Mesendoderm (in vitro differentiated cells): ENCODE results near the gene HOXA7.

Source experiments
- DNase-seq: peaks from one replicate; pipeline ENCODE4 v3.0.0; 2013
- H2AK5ac ChIP-seq: 2 replicates; pipeline ENCODE4 v1.6.1; 2013; ENCODE audit warnings: low read length, inconsistent platforms
- H2BK120ac ChIP-seq: 2 replicates; pipeline ENCODE4 v1.6.1; 2013; ENCODE audit warnings: low read depth, mild to moderate bottlenecking, low read length, moderate library complexity, mixed read lengths
- H2BK15ac ChIP-seq: replicated peaks from 2 replicates; pipeline ENCODE4 v1.6.1; 2013; ENCODE audit warnings: low read depth, mild to moderate bottlenecking, moderate library complexity
- H2BK5ac ChIP-seq: 2 replicates; pipeline ENCODE4 v1.6.1; 2013; ENCODE audit warnings: low read length, inconsistent platforms
- H3K18ac ChIP-seq: 2 replicates; pipeline ENCODE4 v1.6.1; 2013; ENCODE audit warnings: mild to moderate bottlenecking, low read length, mixed read lengths
- H3K23ac ChIP-seq: one replicate; pipeline ENCODE4 v1.6.1; 2013; ENCODE audit warnings: low read length
- H3K27ac ChIP-seq: 2 replicates; pipeline ENCODE4 v1.5.1; 2013; ENCODE audit warnings: low read depth, mild to moderate bottlenecking, inconsistent platforms, low read length, moderate library complexity
- H3K27me3 ChIP-seq: 2 replicates; pipeline ENCODE4 v1.6.1; 2013; ENCODE audit warnings: low read length, control low read depth, mild to moderate bottlenecking, inconsistent platforms; ENCODE audit not compliant: insufficient read depth, poor library complexity
- H3K36me3 ChIP-seq: 2 replicates; pipeline ENCODE4 v1.6.1; 2013; ENCODE audit warnings: low read length, inconsistent platforms; ENCODE audit not compliant: control insufficient read depth, insufficient read depth
- H3K4ac ChIP-seq: one replicate; pipeline ENCODE4 v1.6.1; 2013; ENCODE audit warnings: low read depth, mild to moderate bottlenecking, low read length, moderate library complexity
- H3K4me1 ChIP-seq: 2 replicates; pipeline ENCODE4 v1.6.1; 2013; ENCODE audit warnings: low read depth, low read length, inconsistent platforms; ENCODE audit not compliant: control insufficient read depth
- H3K4me2 ChIP-seq: 2 replicates; pipeline ENCODE4 v1.6.1; 2013; ENCODE audit warnings: low read length
- H3K4me3 ChIP-seq: 2 replicates; pipeline ENCODE4 v1.5.1; 2013; ENCODE audit warnings: mild to moderate bottlenecking, low read length
- H3K56ac ChIP-seq: one replicate; pipeline ENCODE4 v1.6.1; 2013; ENCODE audit warnings: low read length
- H3K79me1 ChIP-seq: 2 replicates; pipeline ENCODE4 v1.6.1; 2013; ENCODE audit warnings: low read length, inconsistent platforms
- H3K79me2 ChIP-seq: 2 replicates; pipeline ENCODE4 v1.6.1; 2013; ENCODE audit warnings: mild to moderate bottlenecking, low read length; ENCODE audit not compliant: control insufficient read depth, insufficient read depth
- H3K9ac ChIP-seq: 2 replicates; pipeline ENCODE4 v1.6.1; 2013; ENCODE audit warnings: low read length, inconsistent platforms
- H4K5ac ChIP-seq: one replicate; pipeline ENCODE4 v1.6.1; 2013; ENCODE audit warnings: low read length
- H4K8ac ChIP-seq: one replicate; pipeline ENCODE4 v1.6.1; 2013; ENCODE audit warnings: low read depth, mild to moderate bottlenecking, control low read depth, low read length, moderate library complexity
- WGBS: extraction: QIAGEN DNeasy Blood & Tissue Kit; methylation state at CpG from one replicate; pipeline ENCODE4 v1.1.7; 2013; ENCODE audit warnings: low lambda C conversion rate, missing lambda C conversion rate; ENCODE audit not compliant: insufficient coverage; ENCODE audit errors: extremely low coverage; 5-methylcytosine and 5-hydroxymethylcytosine counted together

HOXA7 gene

DNA sequence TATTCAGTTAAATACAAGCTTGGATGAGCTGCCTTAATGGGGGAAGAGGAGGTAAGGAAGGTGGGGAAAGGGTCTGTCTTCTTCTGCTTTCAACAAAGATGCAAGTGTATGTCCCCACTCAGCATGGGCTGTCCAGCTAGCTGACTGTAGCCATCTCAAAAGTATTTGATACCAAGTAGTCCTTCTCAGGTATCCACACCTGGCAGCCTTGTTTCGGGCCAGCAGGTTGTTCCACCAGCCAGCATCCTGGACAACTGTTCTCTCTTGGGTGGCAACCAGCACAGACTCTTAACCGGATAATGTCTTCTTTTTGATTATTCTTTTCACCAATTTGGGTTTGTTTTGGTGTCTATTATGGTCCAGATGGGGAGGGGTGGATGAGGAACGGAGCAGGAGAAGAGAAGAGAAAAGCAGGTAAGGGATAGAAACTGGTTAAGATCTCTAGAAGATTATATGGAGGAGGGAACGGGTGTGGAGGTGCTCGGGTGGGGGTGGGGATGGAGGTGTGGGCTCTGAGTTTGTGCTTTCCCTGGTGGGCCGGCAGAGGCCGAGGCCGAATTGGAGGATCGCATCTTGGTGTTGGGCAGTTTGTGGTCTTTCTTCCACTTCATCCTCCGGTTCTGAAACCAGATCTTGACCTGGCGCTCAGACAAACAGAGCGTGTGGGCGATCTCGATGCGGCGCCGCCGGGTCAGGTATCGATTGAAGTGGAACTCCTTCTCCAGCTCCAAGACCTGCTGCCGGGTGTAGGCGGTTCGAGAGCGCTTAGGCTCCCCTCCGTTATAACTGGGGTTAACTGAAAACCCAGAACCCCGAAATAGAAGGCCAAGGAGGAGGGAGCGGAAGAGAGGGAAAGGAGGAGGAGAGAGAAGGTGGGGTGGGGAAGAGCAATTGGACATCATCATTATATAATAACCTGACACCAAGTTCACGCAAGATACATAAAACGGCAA lies 27.4 kb downstream of the HOXA7 start:
- no peak for DNase-seq
- no peak overlapping the region for H2BK120ac ChIP-seq
- no CpG with 5 or more reads among the region's 28 CpGs for WGBS
- H3K56ac ChIP-seq: no peak overlapping the region
- H3K79me1 ChIP-seq: no peaks in the 10 kb centered on the region
- no peak overlapping the region for H2BK5ac ChIP-seq
- H4K5ac ChIP-seq: no peak overlapping the region
- H3K9ac ChIP-seq: no peak overlapping the region
- no peak overlapping the region for H3K23ac ChIP-seq
- H3K27me3 ChIP-seq: peaks cover 90% of the 10 kb centered on the region
- no peaks in the 10 kb centered on the region for H3K79me2 ChIP-seq
- no peak overlapping the region for H3K4ac ChIP-seq
- H3K4me1 ChIP-seq: no peaks in the 10 kb centered on the region
- H3K4me2 ChIP-seq: no peak overlapping the region
- H3K27ac ChIP-seq: no peak overlapping the region
- no peak overlapping the region for H4K8ac ChIP-seq
- no peak overlapping the region for H2AK5ac ChIP-seq
- no peak overlapping the region for H3K18ac ChIP-seq
- H3K36me3 ChIP-seq: no peaks in the 10 kb centered on the region
- H3K4me3 ChIP-seq: no peak overlapping the region
- no peak overlapping the region for H2BK15ac ChIP-seq

DNA sequence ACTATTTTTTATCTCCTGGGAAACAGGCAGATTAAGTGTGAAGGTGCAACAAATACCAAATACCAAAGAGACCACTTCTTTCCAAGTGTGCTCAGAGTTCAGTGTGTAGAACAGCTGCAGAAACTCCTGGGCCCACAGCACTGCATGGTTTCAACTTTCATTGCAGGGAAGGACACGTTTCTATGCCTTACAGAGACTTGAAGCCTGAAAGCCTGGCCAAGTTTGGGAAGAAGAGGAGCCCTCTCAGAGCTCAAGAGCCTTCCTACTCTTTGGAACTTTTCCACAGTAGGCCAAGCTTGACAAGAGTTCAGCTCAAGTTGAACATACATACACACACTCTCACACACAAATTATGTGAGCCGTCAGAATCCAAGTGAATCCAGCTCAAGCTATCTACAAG lies 28.4 kb downstream of the HOXA7 start:
- Histone ChIP-seq H3K79me1 (no peaks in the 10 kb centered on the region), H3K23ac (no peak overlapping the region), H3K4me3 (no peak overlapping the region), H3K4me2 (no peak overlapping the region), H3K27ac (no peak overlapping the region), H3K18ac (no peak overlapping the region), H2AK5ac (no peak overlapping the region), H3K27me3 (peaks cover 90% of the 10 kb centered on the region), H2BK15ac (no peak overlapping the region), H4K5ac (no peak overlapping the region), H4K8ac (no peak overlapping the region), H3K9ac (no peak overlapping the region), H3K4ac (no peak overlapping the region), H3K4me1 (no peaks in the 10 kb centered on the region), H3K79me2 (no peaks in the 10 kb centered on the region), H3K56ac (no peak overlapping the region), H3K36me3 (no peaks in the 10 kb centered on the region), H2BK120ac (no peak overlapping the region), H2BK5ac (no peak overlapping the region)
- no peak for DNase-seq
- WGBS: no CpG with 5 or more reads among the region's 2 CpGs

DNA sequence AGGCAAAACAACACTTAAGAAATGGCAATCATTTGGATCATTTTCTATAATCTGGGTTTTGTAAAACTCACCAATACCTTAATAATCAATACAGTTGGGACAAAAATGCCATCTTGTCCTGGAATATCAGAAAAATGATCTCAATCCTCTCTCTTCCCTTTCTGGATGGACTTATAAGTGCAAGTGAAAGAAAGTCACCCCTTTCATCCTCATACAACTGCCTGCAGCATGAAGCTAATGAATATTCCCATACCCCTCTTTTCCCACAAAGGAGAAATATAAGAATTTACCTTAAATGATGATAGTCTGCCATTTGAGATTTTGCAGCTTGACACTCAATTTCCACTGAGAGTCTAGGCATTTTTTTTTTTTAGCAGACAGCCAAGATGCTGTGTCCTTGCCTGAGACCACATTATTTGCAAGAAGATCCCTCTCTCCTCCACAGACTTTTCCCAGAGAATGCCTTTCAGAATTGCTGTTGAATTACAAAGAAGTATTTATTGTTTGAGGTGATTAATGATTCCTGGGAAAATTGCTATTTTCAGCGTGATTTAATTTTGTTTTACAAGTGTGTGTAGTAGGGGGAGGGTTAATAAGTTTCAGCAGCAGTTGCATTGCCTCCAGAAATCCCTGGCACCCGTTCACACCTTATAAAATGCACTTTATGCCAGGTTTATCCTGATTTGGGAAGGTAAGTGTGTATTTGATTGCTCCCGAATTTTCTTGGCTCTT lies 29.7 kb downstream of the HOXA7 start:
- Histone ChIP-seq H3K56ac (no peak overlapping the region), H2BK5ac (no peak overlapping the region), H3K27me3 (peaks cover 94% of the 10 kb centered on the region), H2BK120ac (no peak overlapping the region), H4K8ac (no peak overlapping the region), H3K4me2 (no peak overlapping the region), H3K36me3 (no peaks in the 10 kb centered on the region), H4K5ac (no peak overlapping the region), H3K27ac (no peak overlapping the region), H3K4me3 (no peak overlapping the region), H3K79me1 (no peaks in the 10 kb centered on the region), H2AK5ac (no peak overlapping the region), H3K4ac (no peak overlapping the region), H3K79me2 (no peaks in the 10 kb centered on the region), H3K4me1 (no peaks in the 10 kb centered on the region), H2BK15ac (no peak overlapping the region), H3K23ac (no peak overlapping the region), H3K18ac (no peak overlapping the region), H3K9ac (no peak overlapping the region)
- 100% methylated on average over 1 of the region's 3 CpGs for WGBS
- DNase-seq: no peak

GRCh38 chr7:27125986-27126394 lies 30.5 kb downstream of the HOXA7 start:
- Histone ChIP-seq H4K5ac (no peak overlapping the region), H3K9ac (no peak overlapping the region), H3K36me3 (no peaks in the 10 kb centered on the region), H3K4me3 (no peak overlapping the region), H3K4me2 (no peak overlapping the region), H3K18ac (no peak overlapping the region), H3K27me3 (peaks cover 94% of the 10 kb centered on the region), H2BK120ac (no peak overlapping the region), H4K8ac (no peak overlapping the region), H3K56ac (no peak overlapping the region), H2BK5ac (no peak overlapping the region), H2BK15ac (no peak overlapping the region), H3K79me1 (no peaks in the 10 kb centered on the region), H3K4me1 (no peaks in the 10 kb centered on the region), H3K23ac (no peak overlapping the region), H3K27ac (no peak overlapping the region), H3K79me2 (no peaks in the 10 kb centered on the region), H2AK5ac (no peak overlapping the region), H3K4ac (no peak overlapping the region)
- no CpG with 5 or more reads among the region's 5 CpGs for WGBS
- no peak for DNase-seq

DNA sequence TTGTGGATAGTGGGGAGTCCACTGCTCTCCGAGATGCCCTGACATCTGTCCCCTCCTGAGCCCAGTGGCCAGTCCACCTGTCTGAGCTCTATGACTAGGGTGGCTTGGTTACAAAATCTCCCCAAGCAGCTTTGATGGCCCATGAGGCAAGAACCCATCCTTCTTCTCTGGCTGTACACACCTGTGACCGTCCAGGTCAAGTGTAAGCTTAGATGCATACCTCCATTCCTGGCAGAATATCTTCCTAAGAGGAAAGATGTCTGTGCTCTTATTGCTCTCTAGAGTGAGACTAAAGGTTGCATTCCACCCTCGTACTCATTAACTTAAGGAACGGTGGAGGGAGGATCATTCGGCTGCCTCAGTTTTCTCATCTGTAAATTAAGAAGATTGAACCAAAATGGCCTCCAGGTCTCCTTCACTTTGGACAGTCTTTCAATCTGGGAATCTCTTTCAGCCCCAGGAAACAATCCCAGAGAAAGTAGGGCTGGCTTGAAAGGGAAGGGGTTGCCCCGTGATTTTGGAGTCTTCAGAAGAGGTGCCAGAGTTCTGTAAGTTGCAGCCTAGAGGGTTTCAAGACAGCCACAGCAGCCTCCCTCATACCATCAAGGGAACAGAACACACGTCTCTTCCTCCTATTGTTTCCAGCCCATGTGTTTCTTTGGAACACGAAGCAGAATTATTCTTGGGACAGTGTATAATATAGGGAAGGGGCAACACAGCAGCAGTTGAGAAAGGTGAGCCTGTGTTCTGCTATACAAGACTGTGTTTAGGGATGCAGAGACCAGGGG lies 31.4 kb downstream of the HOXA7 start:
- Histone ChIP-seq H3K27me3 (peaks cover 97% of the 10 kb centered on the region), H3K4me2 (no peak overlapping the region), H3K4me1 (no peaks in the 10 kb centered on the region), H3K27ac (no peak overlapping the region), H3K4ac (no peak overlapping the region), H3K9ac (no peak overlapping the region), H3K56ac (no peak overlapping the region), H3K4me3 (no peak overlapping the region), H2BK120ac (no peak overlapping the region), H2AK5ac (no peak overlapping the region), H3K23ac (no peak overlapping the region), H4K5ac (no peak overlapping the region), H2BK15ac (no peak overlapping the region), H4K8ac (no peak overlapping the region), H3K36me3 (no peaks in the 10 kb centered on the region), H3K79me2 (no peaks in the 10 kb centered on the region), H3K79me1 (no peaks in the 10 kb centered on the region), H2BK5ac (no peak overlapping the region), H3K18ac (no peak overlapping the region)
- no peak for DNase-seq
- WGBS: no CpG with 5 or more reads among the region's 8 CpGs
